Progenitor cell of endocrine pancreas (in vitro differentiated cells): ENCODE data around the gene IBA57. TPM values are rescaled to one million over a fixed set of nuclear protein-coding genes. Genes with fewer than 3 reads are reported as not detected.

Experiments used
- DNase-seq: peaks from one replicate; pipeline ENCODE4 v3.0.0; 2021; ENCODE audit warnings: low spot score; ENCODE audit not compliant: unreplicated experiment
- H3K27ac Mint-ChIP-seq: 2 replicates; pipeline ENCODE4 v1.8.0; 2021; ENCODE audit warnings: mild to moderate bottlenecking, moderate library complexity, mixed read lengths
- H3K27me3 Mint-ChIP-seq: 2 replicates; pipeline ENCODE4 v1.8.0; 2021; ENCODE audit warnings: mixed read lengths
- H3K36me3 Mint-ChIP-seq: 2 replicates; pipeline ENCODE4 v1.8.0; 2022; ENCODE audit warnings: mixed read lengths; ENCODE audit not compliant: insufficient read depth
- H3K4me1 Mint-ChIP-seq: 2 replicates; pipeline ENCODE4 v1.8.0; 2021; ENCODE audit warnings: low read depth, mixed read lengths
- H3K4me3 Mint-ChIP-seq: 2 replicates; pipeline ENCODE4 v1.8.0; 2021; ENCODE audit warnings: low read depth, mild to moderate bottlenecking, moderate library complexity, mixed read lengths
- H3K9me3 Mint-ChIP-seq: 2 replicates; pipeline ENCODE4 v1.8.0; 2021; ENCODE audit warnings: low read depth, mixed read lengths
- CTCF ChIP-seq: fragments of 200-600 bp; sonication (generic); IDR thresholded peaks from one replicate; pipeline ENCODE4 v1.5.0; 2021; ENCODE audit warnings: antibody characterized with exemption, mild to moderate bottlenecking; ENCODE audit not compliant: unreplicated experiment
- total RNA-seq: library from RNA; stranded (reverse); gene quantifications from 2 replicates; pipeline ENCODE4 v1.2.1, GENCODE V29; 2021

The IBA57 gene
- total RNA-seq, 1 donor from 2014 or later = 11.2 TPM

- no peak overlapping the region for H3K27ac Mint-ChIP-seq
- peaks cover 3% of the 10 kb centered on the region for H3K9me3 Mint-ChIP-seq
- H3K4me3 Mint-ChIP-seq = no peak overlapping the region
- no peak for DNase-seq
- no peak for TF ChIP-seq CTCF
- H3K27me3 Mint-ChIP-seq = peaks cover 19% of the 10 kb centered on the region
- H3K36me3 Mint-ChIP-seq = peaks cover 1% of the 10 kb centered on the region
- peaks cover 2% of the 10 kb centered on the region for H3K4me1 Mint-ChIP-seq
These were observed 39.4 kb downstream of the IBA57 start for GRCh38 chr1:228204958-228205357.

DNA sequence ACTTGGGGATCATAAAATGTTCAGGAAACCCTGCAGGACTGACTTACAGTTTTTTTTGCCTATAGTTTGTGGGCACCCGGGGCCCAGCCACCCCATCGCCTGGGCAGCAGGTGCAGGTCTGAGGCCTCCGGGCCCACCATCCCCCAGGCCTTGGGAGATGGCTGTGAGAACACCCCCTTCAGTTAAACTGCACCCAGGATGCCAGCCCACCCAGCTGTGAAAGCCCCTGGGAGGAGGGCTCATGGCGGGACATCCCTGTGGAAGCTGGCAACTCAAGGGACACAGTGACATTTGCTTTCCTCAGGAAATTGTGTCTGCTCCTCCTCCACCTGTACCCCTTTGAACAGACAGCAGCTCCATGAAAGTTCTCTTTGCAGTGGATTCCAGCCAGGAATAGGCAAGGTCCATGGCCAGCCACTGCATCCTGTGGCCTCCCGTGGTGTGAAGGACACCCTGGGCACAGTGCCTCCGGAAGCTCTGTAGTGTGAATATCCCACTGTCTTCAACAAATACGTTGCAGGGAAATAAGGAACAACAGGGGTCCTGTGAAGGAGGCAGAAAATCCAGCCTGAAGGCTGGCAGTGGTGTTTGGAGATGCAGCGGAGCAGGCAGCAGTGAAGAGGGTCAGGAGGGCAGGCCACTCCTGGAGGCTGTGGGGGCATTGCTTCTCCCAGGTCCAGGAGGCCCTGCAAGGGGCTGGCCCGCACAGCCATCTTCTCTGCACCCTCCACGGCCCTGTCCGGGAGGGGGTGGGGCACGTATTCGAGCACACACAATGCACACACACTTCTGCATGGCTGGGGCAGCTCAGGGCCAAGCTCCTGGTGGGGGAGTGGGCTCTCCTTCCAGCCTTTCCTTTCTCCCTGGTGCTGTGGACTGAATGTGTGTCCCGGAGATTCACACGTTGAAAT, 40.2 kb downstream of the IBA57 start:
- no peaks in the 10 kb centered on the region for H3K36me3 Mint-ChIP-seq
- H3K27me3 Mint-ChIP-seq = peaks cover 21% of the 10 kb centered on the region
- peaks cover 2% of the 10 kb centered on the region for H3K4me1 Mint-ChIP-seq
- no peak for DNase-seq
- no peak for TF ChIP-seq CTCF
- no peak overlapping the region for H3K4me3 Mint-ChIP-seq
- no peaks in the 10 kb centered on the region for H3K9me3 Mint-ChIP-seq
- peak overlapping the region; percentile 6 for H3K27ac Mint-ChIP-seq

DNA sequence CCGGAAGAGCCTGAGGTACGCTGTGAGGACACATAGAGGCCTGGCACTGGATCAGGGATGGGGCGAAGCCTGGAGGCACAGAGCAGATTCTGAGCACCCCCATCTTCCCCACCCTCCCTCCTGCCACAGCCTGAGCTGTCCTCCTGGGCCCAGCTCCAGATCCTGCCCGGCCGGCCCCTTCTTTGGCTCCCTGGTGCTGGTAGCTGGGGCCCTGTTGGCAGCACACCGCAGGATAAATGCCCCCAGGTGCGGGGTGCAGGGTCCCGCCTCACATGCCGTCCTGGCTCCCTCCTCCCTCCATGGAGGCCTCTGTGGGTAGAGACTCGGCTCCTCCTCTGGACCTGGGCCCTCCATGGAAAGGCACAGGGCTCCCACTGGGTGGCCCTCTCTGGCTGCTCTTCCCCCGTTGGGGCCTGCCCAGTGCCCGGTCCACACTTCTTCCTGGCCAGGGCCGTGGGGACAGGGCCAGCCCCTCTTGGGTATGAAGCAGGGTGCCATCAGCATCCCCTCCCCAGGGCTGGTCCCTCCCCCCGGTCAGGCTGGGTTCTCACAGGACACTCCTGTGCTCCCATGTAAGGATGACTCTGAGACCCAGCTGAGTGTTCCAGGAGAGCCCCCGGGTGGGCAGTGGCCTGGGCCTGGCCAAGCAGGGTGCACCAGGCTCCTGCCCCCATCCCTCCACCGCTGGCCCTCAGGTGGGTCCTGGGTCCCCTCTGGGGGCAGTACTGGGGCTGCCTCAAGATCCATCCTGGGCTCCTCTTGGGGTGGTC, 41.2 kb downstream of the IBA57 start:
- Mint-ChIP-seq H3K9me3 (no peaks in the 10 kb centered on the region), H3K4me1 (peaks cover 2% of the 10 kb centered on the region), H3K4me3 (no peak overlapping the region), H3K27me3 (peaks cover 28% of the 10 kb centered on the region), H3K27ac (no peak overlapping the region), H3K36me3 (peaks cover 1% of the 10 kb centered on the region)
- TF ChIP-seq CTCF = no peak
- DNase-seq = no peak

- no peak for TF ChIP-seq CTCF
- H3K27ac Mint-ChIP-seq = no peak overlapping the region
- H3K27me3 Mint-ChIP-seq = peaks cover 28% of the 10 kb centered on the region
These were observed 41.8 kb downstream of the IBA57 start for GRCh38 chr1:228207381-228207810.

More at GRCh38 chr1:228207381-228207810, 41.8 kb downstream of the IBA57 start:
- H3K4me1 Mint-ChIP-seq = peaks cover 2% of the 10 kb centered on the region
- no peak overlapping the region for H3K4me3 Mint-ChIP-seq
- DNase-seq = no peak
- no peaks in the 10 kb centered on the region for H3K9me3 Mint-ChIP-seq
- peaks cover 1% of the 10 kb centered on the region for H3K36me3 Mint-ChIP-seq
